ENCODE measurements around the gene UBE2G1. TPM values are rescaled to one million over a fixed set of nuclear protein-coding genes. Genes with fewer than 3 reads are reported as not detected.

The UBE2G1 gene
- total and polyA plus RNA-seq, 2 of the 8 experiments (the other 6 are each of a cell fraction or from before 2014, with no cell fraction given) = 73.9 to 170 TPM

DNA sequence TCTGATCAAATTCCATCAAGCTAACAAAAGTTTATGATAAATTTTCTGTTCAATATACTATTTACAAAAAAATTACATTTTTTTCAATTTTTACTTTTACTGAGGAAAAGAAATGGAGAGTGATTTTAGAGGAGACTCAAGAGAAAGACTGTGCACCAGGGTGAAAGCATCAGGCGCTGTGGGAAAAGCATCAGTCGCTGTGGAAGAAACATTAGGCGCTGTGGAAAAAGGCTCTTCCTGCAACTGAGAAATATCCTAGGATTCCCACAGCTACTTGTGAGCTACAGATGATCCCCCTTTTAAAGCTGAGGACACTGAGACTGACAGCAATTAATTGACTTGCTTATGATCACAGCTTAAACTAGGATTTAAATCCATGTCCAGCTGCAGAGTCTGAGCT, 107.6 kb downstream of the UBE2G1 start:
- H2BK15ac ChIP-seq (ENCODE audit: low read length) = no peak overlapping the region
- H3K23ac ChIP-seq (ENCODE audit: insufficient read length) = no peak overlapping the region
- no peak overlapping the region for H2AFZ ChIP-seq (ENCODE audit: low read length)
- H3K9me3 ChIP-seq (ENCODE audit: insufficient read depth in 2 of 2, low read depth in 1 of 2, low read length in 1 of 2) = peaks cover 9 to 13% of the 10 kb centered on the region in 2 experiments; a peak in 3 of 4 replicates
- H3K14ac ChIP-seq (ENCODE audit: insufficient read length) = no peak overlapping the region
- H3K36me3 ChIP-seq (ENCODE audit: control insufficient read depth in 2 of 4, insufficient read depth in 4 of 4, low read length in 3 of 4) = peaks cover 2 to 12% (median 7%) of the 10 kb centered on the region in 4 experiments; a peak in 5 of 8 replicates
- CTCF ChIA-PET (ENCODE audit: partially characterized antibody) = interaction anchor here (0.6 to 5.8 kb wide), 15 partner anchors 8 to 1073 kb away, joined by 3 to 89 read pairs (median 4); no protein-coding TSS in a partner anchor
- H3K27me3 ChIP-seq (replicated peaks in 1 of 4; ENCODE audit: control insufficient read depth in 3 of 4, extremely low read depth in 1 of 4, insufficient read depth in 3 of 4, low read length in 3 of 4) = no peaks in the 10 kb centered on the region
- WGBS, 2 experiments (ENCODE audit: extremely low coverage in 1 of 2, insufficient coverage in 1 of 2, insufficient read length in 1 of 2, insufficient replicate concordance in 2 of 2, low coverage in 1 of 2, low lambda C conversion rate in 2 of 2, missing lambda C conversion rate in 1 of 2) = 93% methylated on average over 3 of the region's 3 CpGs; no CpG with 5 or more reads in 1 of the 2 experiments
- H4K20me1 ChIP-seq (replicated peaks in 1 of 2; ENCODE audit: control insufficient read depth in 1 of 2, insufficient read depth in 2 of 2, low read length in 2 of 2) = peaks cover 13 to 22% of the 10 kb centered on the region in 2 experiments
- H3K9ac ChIP-seq (replicated peaks in 1 of 4; ENCODE audit: extremely low read depth in 1 of 4, low read depth in 3 of 4, low read length in 3 of 4) = no peak overlapping the region
- no peak overlapping the region for H4K5ac ChIP-seq (ENCODE audit: insufficient read length, low read depth, low read length)
- no peak overlapping the region for H2BK120ac ChIP-seq (replicated peaks; ENCODE audit: low read depth, low read length)
- DNase-seq (ENCODE audit: low read depth in 1 of 2, low spot score in 2 of 2) (no peak), FAIRE-seq (no peak)
- POLR2A ChIA-PET (ENCODE audit: partially characterized antibody) = interaction anchor here (1.1 to 2.7 kb wide), 2 partner anchors 9 to 12 kb away, joined by 3 to 7 read pairs; no protein-coding TSS in a partner anchor
- no peak overlapping the region for H2AK5ac ChIP-seq (ENCODE audit: low read depth, low read length)
- no peak overlapping the region for H2BK20ac ChIP-seq (ENCODE audit: low read length)
- H2BK5ac ChIP-seq (ENCODE audit: low read depth, low read length) = no peak overlapping the region
- H3K79me1 ChIP-seq (ENCODE audit: low read depth, low read length) = peaks cover 33% of the 10 kb centered on the region
- H3K4me2 ChIP-seq (ENCODE audit: insufficient read depth in 1 of 2, low read depth in 2 of 2, low read length in 2 of 2) = no peak overlapping the region
- peaks cover 5% of the 10 kb centered on the region; the same call in 1 of the 2 replicates for H3K23me2 ChIP-seq (ENCODE audit: low read depth, low read length)
- no peak overlapping the region for H3K4me3 ChIP-seq (ENCODE audit: extremely low read depth in 1 of 4, insufficient read depth in 2 of 4, low read depth in 3 of 4, low read length in 4 of 4)
- no peak overlapping the region for H3K56ac ChIP-seq (replicated peaks; ENCODE audit: insufficient read length, low read depth, low read length)
- no peak overlapping the region for H2BK12ac ChIP-seq (ENCODE audit: low read depth, low read length)
- no peak overlapping the region for H3K18ac ChIP-seq (ENCODE audit: extremely low read depth, low read length)
- no peak overlapping the region for H3K27ac ChIP-seq (ENCODE audit: low read depth, low read length)
- no peak overlapping the region for H4K8ac ChIP-seq (ENCODE audit: extremely low read depth, insufficient read depth, low read length)
- H3K4ac ChIP-seq (replicated peaks; ENCODE audit: insufficient read length, low read depth, low read length) = no peak overlapping the region
- H3K79me2 ChIP-seq (ENCODE audit: control insufficient read depth in 1 of 2, insufficient read depth in 2 of 2, low read length in 2 of 2) = peaks cover 29 to 87% of the 10 kb centered on the region in 2 experiments
- H4K91ac ChIP-seq (replicated peaks; ENCODE audit: insufficient read length, low read length) = no peak overlapping the region
- H3K4me1 ChIP-seq (replicated peaks in 1 of 4; ENCODE audit: control insufficient read depth in 3 of 4, insufficient read depth in 4 of 4, low read length in 3 of 4) = peaks cover 0 to 9% (median 5%) of the 10 kb centered on the region in 4 experiments; a peak in 6 of 7 replicates
- TF ChIP-seq SIRT6 (IDR thresholded peaks at IDR 0.05; ENCODE audit: low read length) (no peak), HDAC6 (IDR thresholded peaks at IDR 0.05; ENCODE audit: low read depth, low read length) (no peak), SP1 (IDR thresholded peaks at IDR 0.05; ENCODE audit: low read depth, low read length) (no peak), HDAC2 (IDR thresholded peaks at IDR 0.05; ENCODE audit: borderline replicate concordance in 1 of 2, low read depth in 2 of 2, low read length in 2 of 2) (no peak), TAF1 (IDR thresholded peaks at IDR 0.05; ENCODE audit: low read depth, low read length) (no peak), CTBP2 (IDR thresholded peaks at IDR 0.05; ENCODE audit: borderline replicate concordance, insufficient read depth, insufficient read length, low read length) (no peak), EGR1 (IDR thresholded peaks at IDR 0.05; ENCODE audit: borderline replicate concordance, low read depth, low read length) (no peak), SRF (IDR thresholded peaks at IDR 0.05; ENCODE audit: low read depth, low read length) (no peak), TEAD4 (IDR thresholded peaks at IDR 0.05; ENCODE audit: low read depth, low read length) (no peak), KDM1A (IDR thresholded peaks at IDR 0.05; ENCODE audit: borderline replicate concordance, low read length) (no peak), EP300 (IDR thresholded peaks at IDR 0.05; ENCODE audit: borderline replicate concordance in 1 of 2, low read depth in 2 of 2, low read length in 2 of 2) (no peak)
- TF ChIP-seq, protein P1, sequence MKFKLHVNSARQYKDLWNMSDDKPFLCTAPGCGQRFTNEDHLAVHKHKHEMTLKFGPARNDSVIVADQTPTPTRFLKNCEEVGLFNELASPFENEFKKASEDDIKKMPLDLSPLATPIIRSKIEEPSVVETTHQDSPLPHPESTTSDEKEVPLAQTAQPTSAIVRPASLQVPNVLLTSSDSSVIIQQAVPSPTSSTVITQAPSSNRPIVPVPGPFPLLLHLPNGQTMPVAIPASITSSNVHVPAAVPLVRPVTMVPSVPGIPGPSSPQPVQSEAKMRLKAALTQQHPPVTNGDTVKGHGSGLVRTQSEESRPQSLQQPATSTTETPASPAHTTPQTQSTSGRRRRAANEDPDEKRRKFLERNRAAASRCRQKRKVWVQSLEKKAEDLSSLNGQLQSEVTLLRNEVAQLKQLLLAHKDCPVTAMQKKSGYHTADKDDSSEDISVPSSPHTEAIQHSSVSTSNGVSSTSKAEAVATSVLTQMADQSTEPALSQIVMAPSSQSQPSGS (IDR thresholded peaks at IDR 0.05; ENCODE audit: low read length) = no peak

All from H1 (cell line).